RWPE1 (cell line): Measurements from ENCODE around the gene CCNQ.
A peak's percentile ranks its signal among the peaks of the same experiment; 100 is the strongest.

ENCODE experiments used
- CTCF ChIA-PET: fragments of 350-600 bp; sonication (Branson Sonifier 250); formaldehyde crosslinking; extraction: SDS; loops from one replicate; lab custom pipeline; 2021; lab: Yijun Ruan, JAX
- POLR2A ChIA-PET: fragments of 400-600 bp; formaldehyde crosslinking; extraction: SDS; loops from one replicate; lab custom pipeline; 2020; ENCODE audit warnings: antibody characterized with exemption; ENCODE audit not compliant: low non-redundant PET; lab: Yijun Ruan, JAX
- DNase-seq: peaks from one replicate; pipeline ENCODE4 v3.0.0; 2012; ENCODE audit warnings: low spot score
- H3K27ac ChIP-seq: fragments of 450-650 bp; 2 replicates; pipeline ENCODE4 v1.5.1; 2017
- TF ChIP-seq, protein P1 (sequence below): fragments of 450-650 bp; conservative IDR thresholded peaks from 2 replicates; pipeline ENCODE4 v1.5.1; 2017; ENCODE audit warnings: low read depth, mild to moderate bottlenecking

CCNQ gene

GRCh38 chrX:153560466-153560865, 38.5 kb downstream of the CCNQ start:
- no peak overlapping the region for H3K27ac ChIP-seq
- ChIA-PET CTCF (no interaction called here), POLR2A (no interaction called here)
- TF ChIP-seq, protein P1, sequence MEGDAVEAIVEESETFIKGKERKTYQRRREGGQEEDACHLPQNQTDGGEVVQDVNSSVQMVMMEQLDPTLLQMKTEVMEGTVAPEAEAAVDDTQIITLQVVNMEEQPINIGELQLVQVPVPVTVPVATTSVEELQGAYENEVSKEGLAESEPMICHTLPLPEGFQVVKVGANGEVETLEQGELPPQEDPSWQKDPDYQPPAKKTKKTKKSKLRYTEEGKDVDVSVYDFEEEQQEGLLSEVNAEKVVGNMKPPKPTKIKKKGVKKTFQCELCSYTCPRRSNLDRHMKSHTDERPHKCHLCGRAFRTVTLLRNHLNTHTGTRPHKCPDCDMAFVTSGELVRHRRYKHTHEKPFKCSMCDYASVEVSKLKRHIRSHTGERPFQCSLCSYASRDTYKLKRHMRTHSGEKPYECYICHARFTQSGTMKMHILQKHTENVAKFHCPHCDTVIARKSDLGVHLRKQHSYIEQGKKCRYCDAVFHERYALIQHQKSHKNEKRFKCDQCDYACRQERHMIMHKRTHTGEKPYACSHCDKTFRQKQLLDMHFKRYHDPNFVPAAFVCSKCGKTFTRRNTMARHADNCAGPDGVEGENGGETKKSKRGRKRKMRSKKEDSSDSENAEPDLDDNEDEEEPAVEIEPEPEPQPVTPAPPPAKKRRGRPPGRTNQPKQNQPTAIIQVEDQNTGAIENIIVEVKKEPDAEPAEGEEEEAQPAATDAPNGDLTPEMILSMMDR, result no peak
- no peak for DNase-seq

DNA sequence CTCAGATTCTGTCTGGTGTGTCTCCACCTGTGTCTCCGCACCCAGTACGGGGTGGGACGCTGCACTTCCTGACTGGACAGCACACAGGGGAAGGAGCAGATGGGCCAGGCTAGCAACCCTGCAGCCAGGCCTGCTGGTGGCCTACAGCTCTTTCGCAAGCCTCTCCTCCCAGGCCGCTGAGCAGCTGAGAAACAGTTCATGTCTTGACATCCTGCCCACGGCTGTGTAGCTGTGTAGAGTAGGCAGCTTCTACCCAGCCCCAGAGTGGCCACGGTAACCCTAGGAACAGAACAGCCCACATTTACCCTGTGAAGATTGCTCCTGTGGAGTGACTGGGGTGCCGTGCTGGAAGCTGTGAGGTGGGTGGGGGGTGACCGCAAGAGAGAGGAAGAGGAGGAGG, 38.9 kb downstream of the CCNQ start:
- H3K27ac ChIP-seq, result no peak overlapping the region
- POLR2A ChIA-PET, result no interaction called here
- TF ChIP-seq, protein P1, result no peak
- no peak for DNase-seq
- CTCF ChIA-PET, result no interaction called here

DNA sequence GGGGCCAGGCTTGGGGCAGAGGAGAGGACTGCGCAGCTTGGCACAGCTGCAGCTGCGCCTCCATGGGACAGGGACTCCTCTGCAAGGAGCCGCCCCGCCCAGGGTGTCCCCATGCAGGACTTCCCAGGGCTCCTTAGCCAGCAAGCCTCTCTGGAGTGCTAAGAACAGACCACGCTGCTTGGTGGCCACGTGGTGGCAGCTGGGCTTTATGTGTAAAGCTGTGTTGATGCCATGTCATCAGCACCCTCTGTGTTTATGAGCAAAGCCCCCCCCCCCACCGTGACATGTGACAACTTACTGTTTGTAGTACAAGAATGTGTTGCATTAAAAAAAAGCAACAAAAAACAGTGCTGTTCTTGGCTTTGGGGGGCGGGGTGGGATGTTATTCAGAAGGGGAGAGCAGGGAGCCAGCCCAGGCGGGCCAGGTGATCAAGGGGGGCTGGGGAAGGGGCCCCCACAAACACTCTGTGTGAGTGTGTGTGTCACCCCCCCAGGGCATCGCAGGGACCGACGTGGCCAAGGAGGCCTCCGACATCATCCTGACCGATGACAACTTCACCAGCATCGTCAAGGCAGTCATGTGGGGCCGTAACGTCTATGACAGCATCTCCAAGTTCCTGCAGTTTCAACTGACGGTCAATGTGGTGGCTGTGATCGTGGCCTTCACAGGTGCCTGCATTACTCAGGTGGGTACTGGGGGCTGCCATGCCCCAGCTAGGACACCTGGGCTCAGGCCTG, 41.2 kb downstream of the CCNQ start:
- ChIA-PET CTCF (no interaction called here), POLR2A (no interaction called here)
- no peak for DNase-seq

GRCh38 chrX:153556767-153557166, 42.2 kb downstream of the CCNQ start:
- no peak for DNase-seq
- TF ChIP-seq, protein P1, result no peak
- ChIA-PET CTCF (interaction anchor here (0.5 kb wide), 1 partner anchor 344 kb away, joined by 3 read pairs; no protein-coding TSS in a partner anchor), POLR2A (no interaction called here)
- H3K27ac ChIP-seq, result no peak overlapping the region

More for the DNA sequence above, 41.2 kb downstream of the CCNQ start:
- no peak overlapping the region for H3K27ac ChIP-seq
- TF ChIP-seq, protein P1, result no peak

GRCh38 chrX:153554519-153555167, 44.3 kb downstream of the CCNQ start:
- peak; percentile 38 for DNase-seq
- ChIA-PET POLR2A (interaction anchor here (0.6 kb wide), 1 partner anchor 94 kb away, joined by 3 read pairs; no protein-coding TSS in a partner anchor), CTCF (interaction anchor here (0.5 to 2.5 kb wide), 12 partner anchors 10 to 264 kb away, joined by 3 to 13 read pairs (median 4); partner anchors contain the start of gene BGN)
- TF ChIP-seq, protein P1, result peak; percentile 67
- H3K27ac ChIP-seq, result no peak overlapping the region

- no peak overlapping the region for H3K27ac ChIP-seq
- POLR2A ChIA-PET, result no interaction called here
- TF ChIP-seq, protein P1, result no peak
- CTCF ChIA-PET, result no interaction called here
- no peak for DNase-seq
Observed at GRCh38 chrX:153551135-153551534, 47.8 kb downstream of the CCNQ start.
